ENCODE data around the gene ZRANB1.

ZRANB1 gene

DNA sequence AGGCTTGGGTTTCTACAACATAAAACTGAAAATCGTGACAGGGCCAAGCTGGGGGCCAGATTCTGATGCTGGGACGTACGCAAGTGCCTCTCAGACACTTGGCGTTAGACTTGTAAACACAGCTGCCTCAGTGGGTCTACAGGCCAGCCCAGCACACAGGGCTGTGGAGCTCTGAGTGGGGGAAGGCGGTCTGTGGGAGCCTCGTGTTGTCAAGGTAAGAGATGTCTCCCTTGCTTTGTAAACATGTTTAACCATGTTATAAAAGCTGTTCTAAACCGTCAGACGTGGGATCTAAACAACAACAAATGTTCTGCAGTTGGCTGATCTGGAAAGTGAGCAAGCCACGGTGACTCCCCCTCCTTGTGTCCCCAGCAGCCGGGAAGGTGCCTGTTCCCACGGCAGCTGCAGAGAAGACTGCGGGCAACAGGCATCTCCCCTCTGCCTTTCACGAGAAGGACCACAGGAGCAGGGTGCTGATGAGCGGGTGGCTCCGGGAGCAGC, 67.8 kb downstream of the ZRANB1 start:
- peaks cover 5% of the 10 kb centered on the region for H3K36me3 ChIP-seq (ENCODE audit: control insufficient read depth, insufficient read depth, low read length, severe bottlenecking)

DNA sequence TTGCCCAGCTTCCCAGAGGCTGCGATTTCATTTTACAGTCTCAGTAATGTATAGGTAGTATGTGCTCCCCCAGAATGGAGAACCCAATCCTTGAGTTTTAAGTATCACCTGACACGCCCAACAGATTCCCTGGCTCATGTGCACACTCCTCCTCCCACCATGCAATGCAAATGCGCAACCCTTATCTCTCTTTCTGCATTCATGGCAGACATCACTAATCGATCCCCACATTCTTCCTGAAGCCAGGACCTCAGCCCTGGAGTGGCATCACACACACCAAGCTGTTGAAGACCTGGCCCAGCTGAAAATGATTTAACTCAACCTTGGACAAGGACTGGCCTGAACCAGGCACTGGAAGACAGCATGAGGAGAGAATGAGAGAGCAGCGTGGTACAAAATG, 68.4 kb downstream of the ZRANB1 start:
- H3K36me3 ChIP-seq (ENCODE audit: control insufficient read depth, insufficient read depth, low read length, severe bottlenecking) = peaks cover 3% of the 10 kb centered on the region
- H3K9ac ChIP-seq (ENCODE audit: low read length) = no peak overlapping the region
- H3K9me3 ChIP-seq (ENCODE audit: control insufficient read depth, low read length) = no peaks in the 10 kb centered on the region
- H3K27me3 ChIP-seq (replicated peaks; ENCODE audit: control insufficient read depth, insufficient read depth, low read length) = no peaks in the 10 kb centered on the region
- H3K4me1 ChIP-seq (ENCODE audit: control insufficient read depth, insufficient read depth, low read length) = peaks cover 13% of the 10 kb centered on the region
- no peak for DNase-seq (ENCODE audit: low read depth)
- no peak overlapping the region for H3K4me3 ChIP-seq (ENCODE audit: low read length)

More for the DNA sequence above, 67.8 kb downstream of the ZRANB1 start:
- Histone ChIP-seq H3K4me3 (ENCODE audit: low read length) (no peak overlapping the region), H3K9ac (ENCODE audit: low read length) (no peak overlapping the region), H3K27me3 (replicated peaks; ENCODE audit: control insufficient read depth, insufficient read depth, low read length) (no peaks in the 10 kb centered on the region), H3K9me3 (ENCODE audit: control insufficient read depth, low read length) (no peaks in the 10 kb centered on the region), H3K4me1 (ENCODE audit: control insufficient read depth, insufficient read depth, low read length) (peaks cover 8% of the 10 kb centered on the region)
- no peak for DNase-seq (ENCODE audit: low read depth)

DNA sequence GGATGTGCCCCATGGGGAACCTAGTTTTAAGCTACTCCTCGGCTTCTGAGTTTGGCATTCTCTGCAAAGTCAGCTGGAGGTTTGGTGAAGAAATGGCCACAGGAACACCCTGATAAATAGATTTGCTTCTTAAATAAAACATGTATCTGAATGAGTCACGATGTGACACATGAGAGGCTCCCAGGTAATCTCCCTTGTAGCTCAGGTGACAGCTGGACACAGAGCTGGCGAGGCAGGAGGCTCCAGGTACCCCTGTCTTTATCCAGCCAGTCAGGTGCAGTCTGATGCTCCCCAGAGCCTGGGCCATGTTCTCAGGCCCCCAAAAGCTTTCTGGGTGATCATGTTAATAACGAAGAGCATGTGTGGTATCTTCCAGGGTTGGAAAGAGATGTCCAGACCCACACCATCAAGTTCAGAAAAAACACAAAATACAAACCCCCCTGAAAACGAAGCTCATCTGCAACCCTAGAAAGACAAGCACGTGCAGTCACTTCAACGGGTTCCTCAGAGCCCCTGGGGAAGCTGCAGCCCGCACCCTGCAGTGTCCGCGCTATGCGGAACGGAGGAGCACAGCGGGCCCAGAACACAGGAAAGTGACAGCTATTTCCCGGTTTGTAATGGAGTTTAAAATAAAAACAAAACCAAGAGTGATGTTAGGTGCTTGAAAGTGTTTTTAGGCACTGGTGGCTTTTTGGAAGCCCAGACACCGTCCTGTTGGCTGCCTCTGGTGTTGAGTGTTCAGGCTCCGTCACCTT, 69.4 kb downstream of the ZRANB1 start:
- peaks cover 22% of the 10 kb centered on the region for H3K4me1 ChIP-seq (ENCODE audit: control insufficient read depth, insufficient read depth, low read length)
- no peaks in the 10 kb centered on the region for H3K36me3 ChIP-seq (ENCODE audit: control insufficient read depth, insufficient read depth, low read length, severe bottlenecking)
- no peaks in the 10 kb centered on the region for H3K9me3 ChIP-seq (ENCODE audit: control insufficient read depth, low read length)
- no peaks in the 10 kb centered on the region for H3K27me3 ChIP-seq (replicated peaks; ENCODE audit: control insufficient read depth, insufficient read depth, low read length)
- no peak for DNase-seq (ENCODE audit: low read depth)
- H3K4me3 ChIP-seq (ENCODE audit: low read length) = no peak overlapping the region
- H3K9ac ChIP-seq (ENCODE audit: low read length) = no peak overlapping the region

DNA sequence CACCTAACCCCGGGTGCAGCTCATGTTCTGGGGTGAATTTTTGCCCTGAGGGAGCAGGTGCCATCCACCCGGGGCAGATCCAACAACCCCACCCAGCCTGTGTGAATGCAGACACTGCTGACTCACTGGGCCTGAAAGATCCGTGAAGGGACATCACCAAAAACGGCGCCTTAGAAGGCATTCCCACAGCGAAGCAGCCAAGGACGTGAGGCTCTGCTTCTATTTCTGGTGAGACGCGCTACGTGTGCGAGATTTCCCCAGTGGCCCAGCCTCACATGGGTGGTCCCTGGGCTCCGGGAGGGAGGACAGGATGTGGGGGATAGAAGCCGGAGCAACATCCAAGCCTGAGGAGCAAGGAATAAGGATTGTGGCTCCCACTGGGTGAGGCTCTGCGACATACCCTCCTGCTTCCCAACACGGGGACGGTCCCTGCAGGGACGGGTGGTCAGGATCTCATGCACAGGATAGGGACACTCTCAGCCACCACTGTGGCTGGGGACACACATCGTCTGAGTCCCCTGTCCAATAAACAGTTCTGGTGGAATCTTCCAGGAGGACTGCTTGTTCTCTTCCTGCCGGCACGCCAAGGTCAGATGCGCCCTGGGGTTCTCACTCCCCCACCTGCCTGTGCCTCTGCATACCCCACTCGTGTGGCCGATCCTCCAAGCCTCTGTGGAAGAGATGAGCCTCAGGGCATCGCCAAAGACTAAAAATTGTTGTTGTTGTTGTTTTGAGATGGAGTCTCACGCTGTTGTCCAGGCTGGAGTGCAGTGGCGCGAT, 70.2 kb downstream of the ZRANB1 start:
- no peak for DNase-seq (ENCODE audit: low read depth)
- Histone ChIP-seq H3K36me3 (ENCODE audit: control insufficient read depth, insufficient read depth, low read length, severe bottlenecking) (no peaks in the 10 kb centered on the region), H3K27me3 (replicated peaks; ENCODE audit: control insufficient read depth, insufficient read depth, low read length) (no peaks in the 10 kb centered on the region), H3K9me3 (ENCODE audit: control insufficient read depth, low read length) (no peaks in the 10 kb centered on the region), H3K4me1 (ENCODE audit: control insufficient read depth, insufficient read depth, low read length) (peaks cover 23% of the 10 kb centered on the region), H3K4me3 (ENCODE audit: low read length) (no peak overlapping the region), H3K9ac (ENCODE audit: low read length) (no peak overlapping the region)

DNA sequence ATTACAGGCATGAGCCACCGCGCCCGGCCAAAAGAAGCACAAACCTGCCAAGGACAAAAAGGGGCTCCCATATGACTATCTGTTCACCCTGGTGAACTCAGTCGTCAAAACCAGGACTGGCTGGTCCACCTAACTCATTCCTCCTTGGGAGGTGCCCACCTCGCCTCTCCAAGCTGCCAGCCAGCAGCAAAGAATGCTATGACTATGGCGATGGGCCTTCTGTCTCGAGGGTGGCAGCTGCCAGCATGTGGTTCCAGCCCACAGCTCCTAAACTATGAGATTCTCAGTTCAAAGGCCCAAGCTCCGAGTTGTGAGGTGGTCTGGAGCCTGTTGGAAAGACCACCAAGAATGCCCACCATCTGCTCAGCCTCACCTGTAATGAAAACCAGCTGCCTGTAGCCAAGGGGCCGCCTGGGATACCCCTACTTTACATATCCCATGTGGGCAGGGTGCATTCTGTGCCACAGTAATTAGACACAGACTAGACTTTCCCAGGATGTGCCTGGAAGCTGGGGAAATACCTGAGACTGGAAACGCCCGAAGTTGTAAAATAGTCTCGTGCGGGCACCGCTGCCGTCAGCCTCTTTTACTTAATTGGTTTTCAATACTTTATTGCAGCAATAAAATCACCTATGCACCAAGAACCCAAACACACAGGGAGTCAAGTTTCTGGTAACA, 71.1 kb downstream of the ZRANB1 start:
- Histone ChIP-seq H3K9ac (ENCODE audit: low read length) (no peak overlapping the region), H3K9me3 (ENCODE audit: control insufficient read depth, low read length) (no peaks in the 10 kb centered on the region), H3K4me3 (ENCODE audit: low read length) (no peak overlapping the region), H3K4me1 (ENCODE audit: control insufficient read depth, insufficient read depth, low read length) (peaks cover 31% of the 10 kb centered on the region), H3K27me3 (replicated peaks; ENCODE audit: control insufficient read depth, insufficient read depth, low read length) (no peaks in the 10 kb centered on the region), H3K36me3 (ENCODE audit: control insufficient read depth, insufficient read depth, low read length, severe bottlenecking) (no peaks in the 10 kb centered on the region)
- no peak for DNase-seq (ENCODE audit: low read depth)

DNA sequence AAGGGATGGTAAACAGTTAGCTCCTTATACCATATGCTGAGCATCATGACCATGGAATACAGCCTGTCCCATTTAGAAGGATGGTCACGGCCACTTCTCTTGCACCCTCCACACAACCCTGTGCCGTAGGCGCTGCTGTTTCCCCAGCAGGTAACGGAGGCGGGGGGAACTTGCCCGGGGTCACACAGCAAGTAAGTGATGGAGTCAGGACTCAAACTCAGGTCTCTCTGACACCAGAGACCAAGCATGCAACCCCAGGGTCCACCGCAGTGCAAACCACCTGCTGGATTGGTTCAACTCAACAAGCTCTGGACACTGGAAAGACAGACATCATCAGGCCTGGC, 71.6 kb downstream of the ZRANB1 start:
- Histone ChIP-seq H3K4me3 (ENCODE audit: low read length) (no peak overlapping the region), H3K4me1 (ENCODE audit: control insufficient read depth, insufficient read depth, low read length) (peaks cover 31% of the 10 kb centered on the region), H3K9me3 (ENCODE audit: control insufficient read depth, low read length) (no peaks in the 10 kb centered on the region), H3K9ac (ENCODE audit: low read length) (no peak overlapping the region), H3K27me3 (replicated peaks; ENCODE audit: control insufficient read depth, insufficient read depth, low read length) (no peaks in the 10 kb centered on the region), H3K36me3 (ENCODE audit: control insufficient read depth, insufficient read depth, low read length, severe bottlenecking) (no peaks in the 10 kb centered on the region)
- DNase-seq (ENCODE audit: low read depth) = no peak

DNA sequence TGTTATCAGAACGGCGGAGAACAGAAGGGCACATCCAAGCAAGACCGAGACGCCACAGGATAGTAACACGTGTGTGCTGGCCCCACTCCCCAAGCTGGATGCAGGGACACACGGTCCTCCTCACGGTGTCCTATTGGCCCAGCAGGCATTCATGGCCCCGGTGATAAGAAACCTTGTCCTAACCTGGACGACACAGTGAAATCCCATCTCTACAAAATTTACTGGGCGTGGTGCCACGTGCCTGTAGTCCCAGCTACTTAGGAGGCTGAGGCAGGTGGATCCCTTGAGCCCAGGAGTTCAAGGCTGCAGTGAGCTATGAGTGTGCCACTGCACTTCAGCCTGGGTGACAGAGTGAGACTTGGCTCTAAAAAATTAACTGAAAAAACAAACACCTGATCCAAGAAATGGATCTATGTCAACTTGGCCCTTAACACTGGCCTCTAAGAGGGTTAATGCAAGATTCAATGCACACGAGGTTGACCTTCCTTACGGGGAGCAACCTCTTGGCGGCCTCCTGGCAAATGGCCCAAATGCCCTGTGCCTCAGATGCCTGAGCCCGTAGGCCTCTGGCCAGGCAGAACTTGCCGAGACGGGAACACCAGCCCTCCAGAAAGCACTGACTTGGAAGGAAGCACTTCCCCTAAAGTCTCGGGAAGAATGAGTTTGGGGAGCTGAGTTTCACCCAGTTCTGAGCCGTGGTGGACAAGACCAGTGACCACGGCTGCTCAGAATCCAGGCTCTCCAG, 72.3 kb downstream of the ZRANB1 start:
- DNase-seq (ENCODE audit: low read depth) = no peak
- H3K9me3 ChIP-seq (ENCODE audit: control insufficient read depth, low read length) = no peaks in the 10 kb centered on the region
- H3K36me3 ChIP-seq (ENCODE audit: control insufficient read depth, insufficient read depth, low read length, severe bottlenecking) = no peaks in the 10 kb centered on the region
- no peaks in the 10 kb centered on the region for H3K27me3 ChIP-seq (replicated peaks; ENCODE audit: control insufficient read depth, insufficient read depth, low read length)
- no peak overlapping the region for H3K9ac ChIP-seq (ENCODE audit: low read length)
- no peak overlapping the region for H3K4me3 ChIP-seq (ENCODE audit: low read length)
- peaks cover 31% of the 10 kb centered on the region for H3K4me1 ChIP-seq (ENCODE audit: control insufficient read depth, insufficient read depth, low read length)

DNA sequence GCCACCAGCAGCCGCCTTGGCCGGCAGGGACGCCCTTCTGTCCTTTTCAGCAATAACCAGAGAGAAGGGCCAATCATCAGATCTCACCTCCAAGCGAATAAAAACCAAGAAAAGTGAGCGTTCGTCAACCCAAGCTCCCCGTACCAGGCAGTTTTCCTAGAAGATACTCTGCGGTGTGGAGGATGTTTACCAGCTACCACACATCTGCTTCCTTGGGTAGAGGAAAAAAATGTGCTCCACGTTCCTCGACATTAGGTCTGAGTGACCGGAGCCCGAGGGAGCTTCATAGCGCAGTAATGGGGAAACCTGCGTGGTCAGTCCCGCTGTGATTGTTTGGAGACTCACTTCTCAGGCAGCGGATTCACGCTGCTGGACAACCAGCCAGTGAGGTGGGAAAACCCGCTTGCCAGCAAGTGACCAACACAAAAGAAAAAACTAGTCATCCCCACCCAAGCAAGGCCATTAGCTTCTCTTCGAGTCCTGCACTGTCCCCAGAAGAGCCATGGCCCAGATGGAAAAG, 73.0 kb downstream of the ZRANB1 start:
- peaks cover 31% of the 10 kb centered on the region for H3K4me1 ChIP-seq (ENCODE audit: control insufficient read depth, insufficient read depth, low read length)
- no peaks in the 10 kb centered on the region for H3K36me3 ChIP-seq (ENCODE audit: control insufficient read depth, insufficient read depth, low read length, severe bottlenecking)
- H3K9me3 ChIP-seq (ENCODE audit: control insufficient read depth, low read length) = no peaks in the 10 kb centered on the region
- peak overlapping the region; percentile 20 for H3K9ac ChIP-seq (ENCODE audit: low read length)
- no peak for DNase-seq (ENCODE audit: low read depth)
- H3K4me3 ChIP-seq (ENCODE audit: low read length) = no peak overlapping the region
- no peaks in the 10 kb centered on the region for H3K27me3 ChIP-seq (replicated peaks; ENCODE audit: control insufficient read depth, insufficient read depth, low read length)

DNA sequence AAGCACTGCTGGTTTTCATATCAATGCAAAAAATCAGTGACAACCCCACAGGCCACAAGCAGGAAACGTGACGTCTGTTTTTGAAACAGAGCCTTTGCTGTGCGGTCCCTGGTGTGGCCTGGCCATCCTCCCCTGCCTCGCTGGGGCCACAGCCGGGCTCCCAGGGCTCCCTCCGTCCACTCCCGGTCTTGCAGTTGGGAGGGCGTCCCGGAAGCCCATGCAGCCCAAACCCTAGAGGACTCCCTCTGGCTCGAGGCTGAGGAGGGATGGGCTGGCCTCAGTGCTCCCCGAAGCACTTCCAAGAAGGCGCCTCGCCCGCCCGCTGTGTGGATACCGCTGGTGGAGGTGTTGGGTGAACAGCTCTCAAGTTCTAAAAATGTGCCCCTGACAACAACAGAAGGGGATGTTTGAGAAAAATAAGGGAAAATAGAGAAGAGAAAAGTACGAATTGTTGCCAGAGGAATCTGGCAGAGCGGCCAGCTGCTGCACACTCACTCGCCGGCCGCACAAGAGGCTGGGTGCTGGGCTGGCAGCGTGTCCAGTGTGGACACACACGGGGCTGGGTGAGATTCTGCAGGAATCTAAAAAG, 73.5 kb downstream of the ZRANB1 start:
- Histone ChIP-seq H3K4me1 (ENCODE audit: control insufficient read depth, insufficient read depth, low read length) (peaks cover 31% of the 10 kb centered on the region), H3K4me3 (ENCODE audit: low read length) (no peak overlapping the region), H3K36me3 (ENCODE audit: control insufficient read depth, insufficient read depth, low read length, severe bottlenecking) (no peaks in the 10 kb centered on the region), H3K9me3 (ENCODE audit: control insufficient read depth, low read length) (no peaks in the 10 kb centered on the region), H3K9ac (ENCODE audit: low read length) (peak overlapping the region; percentile 20), H3K27me3 (replicated peaks; ENCODE audit: control insufficient read depth, insufficient read depth, low read length) (no peaks in the 10 kb centered on the region)
- no peak for DNase-seq (ENCODE audit: low read depth)

DNA sequence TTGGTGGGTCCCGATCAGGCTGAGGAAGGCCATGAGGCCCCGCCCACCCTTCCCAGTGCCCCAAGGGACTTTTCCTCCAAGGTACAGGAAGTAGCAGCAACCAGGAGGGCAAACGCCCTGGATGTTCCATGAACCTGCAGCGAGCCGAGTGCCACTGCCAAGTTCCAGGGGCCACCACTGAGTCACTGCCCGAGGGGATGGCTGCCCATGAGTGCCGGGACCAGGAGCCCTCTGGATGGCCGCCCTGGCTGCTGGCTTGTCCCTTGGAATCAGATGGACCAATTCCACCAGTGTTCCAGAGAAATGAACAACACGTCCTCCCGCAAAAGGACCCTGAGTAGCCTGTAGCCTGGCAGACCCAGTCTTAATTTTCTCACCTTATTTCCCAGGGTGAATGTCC, 74.2 kb downstream of the ZRANB1 start:
- Histone ChIP-seq H3K36me3 (ENCODE audit: control insufficient read depth, insufficient read depth, low read length, severe bottlenecking) (no peaks in the 10 kb centered on the region), H3K9ac (ENCODE audit: low read length) (peak overlapping the region; percentile 61), H3K4me3 (ENCODE audit: low read length) (peak overlapping the region; percentile 45), H3K27me3 (replicated peaks; ENCODE audit: control insufficient read depth, insufficient read depth, low read length) (no peaks in the 10 kb centered on the region), H3K4me1 (ENCODE audit: control insufficient read depth, insufficient read depth, low read length) (peaks cover 31% of the 10 kb centered on the region), H3K9me3 (ENCODE audit: control insufficient read depth, low read length) (no peaks in the 10 kb centered on the region)
- no peak for DNase-seq (ENCODE audit: low read depth)

All from adipocyte (in vitro differentiated cells).